ENCODE results near the gene KCNJ14.

KCNJ14 gene

DNA sequence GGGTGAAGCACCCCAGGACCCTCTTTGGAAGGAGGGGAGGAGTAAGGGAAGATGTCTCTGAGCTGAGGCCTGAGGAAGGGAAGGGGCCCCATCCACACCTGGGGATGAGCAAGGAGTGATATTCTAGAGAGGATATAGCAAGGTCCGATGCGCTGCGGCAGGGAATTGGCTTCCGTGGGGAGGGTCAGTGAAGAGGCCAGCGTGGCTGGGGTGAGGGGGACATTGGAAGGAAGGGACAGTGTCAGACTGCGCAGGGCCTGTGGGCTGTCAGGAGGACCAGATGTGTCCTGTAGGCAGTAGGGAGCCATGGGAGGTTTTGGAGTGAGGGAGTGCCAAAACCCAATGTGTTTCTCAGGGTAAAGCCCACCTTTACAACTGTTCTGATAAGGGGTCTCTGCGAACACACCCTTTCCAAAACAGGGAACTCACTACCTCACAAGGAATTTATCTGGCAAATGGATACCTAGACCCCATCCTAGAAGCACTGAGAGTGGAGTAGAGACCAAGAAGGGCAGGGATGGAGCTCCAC, 52.6 kb downstream of the KCNJ14 start:
- no peak for DNase-seq (ENCODE audit: low read depth in 3 of 3)

DNA sequence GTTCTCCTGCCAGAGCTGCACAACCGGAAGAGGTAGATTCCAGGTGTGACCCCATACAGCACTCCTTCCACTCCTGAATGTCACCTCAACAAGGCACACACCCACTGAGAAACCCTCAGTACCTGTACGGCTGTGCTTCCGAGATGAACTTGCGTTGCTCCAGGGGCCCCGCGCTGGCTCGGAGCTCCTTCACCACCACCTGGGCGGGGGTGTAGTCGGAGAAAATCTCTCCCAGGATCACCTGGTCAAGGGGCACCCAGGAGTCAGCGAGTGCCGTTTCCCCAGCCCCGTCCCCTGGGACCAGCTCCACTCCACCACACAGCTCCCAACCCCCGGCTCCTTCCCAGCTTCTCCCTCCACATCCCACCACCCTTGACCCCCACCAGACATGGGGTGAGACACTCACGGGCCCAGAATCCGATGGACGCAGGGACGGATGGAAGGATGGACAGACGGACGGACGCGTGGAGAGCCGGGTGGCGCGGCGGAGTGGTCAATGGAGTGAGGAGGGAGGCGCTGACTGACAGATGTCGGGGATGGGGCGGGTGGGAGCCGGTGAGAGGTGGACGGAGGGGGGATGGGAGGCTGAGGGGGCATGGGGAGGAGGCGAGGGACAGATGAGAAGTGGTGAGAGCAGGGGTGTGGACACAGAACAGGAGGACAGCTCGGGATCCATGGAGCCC, 53.5 kb downstream of the KCNJ14 start:
- DNase-seq (ENCODE audit: low read depth in 3 of 3) = no peak

DNA sequence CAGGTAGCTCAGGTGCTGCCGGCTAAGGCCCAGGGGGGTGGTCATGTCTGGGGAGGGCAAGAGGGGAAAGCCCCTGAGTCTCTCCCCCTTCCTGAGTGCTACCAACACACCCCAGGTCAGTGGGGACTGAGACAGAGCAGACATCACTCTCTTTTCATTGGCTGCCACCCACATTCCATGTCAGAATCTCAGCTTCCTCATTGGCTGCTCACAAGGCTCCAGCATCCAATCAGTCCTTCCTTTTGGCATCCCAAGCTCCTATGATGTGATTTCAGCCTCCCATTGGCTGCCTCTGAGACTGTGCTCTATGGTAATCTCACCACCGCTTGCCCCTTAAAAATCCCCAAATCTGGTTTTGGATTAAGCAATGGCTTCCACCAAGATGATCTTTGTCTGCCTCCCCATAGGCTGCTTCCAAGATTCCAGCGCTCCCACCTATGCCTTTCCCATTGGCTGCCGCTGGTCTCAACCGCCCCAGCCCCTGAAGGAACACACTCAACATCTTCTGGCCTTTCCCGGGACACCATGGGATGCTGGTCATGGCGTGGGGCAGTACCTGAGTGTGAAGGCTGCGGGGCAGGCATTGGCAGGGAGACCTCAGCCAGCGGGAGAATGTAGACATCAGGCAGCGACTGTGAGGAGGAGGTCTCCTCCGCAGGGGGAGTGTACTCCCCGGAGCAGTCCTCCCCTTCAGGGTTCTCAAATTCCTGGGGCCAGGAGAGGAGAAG, 54.3 kb downstream of the KCNJ14 start:
- DNase-seq (ENCODE audit: low read depth in 3 of 3) = no peak

DNA sequence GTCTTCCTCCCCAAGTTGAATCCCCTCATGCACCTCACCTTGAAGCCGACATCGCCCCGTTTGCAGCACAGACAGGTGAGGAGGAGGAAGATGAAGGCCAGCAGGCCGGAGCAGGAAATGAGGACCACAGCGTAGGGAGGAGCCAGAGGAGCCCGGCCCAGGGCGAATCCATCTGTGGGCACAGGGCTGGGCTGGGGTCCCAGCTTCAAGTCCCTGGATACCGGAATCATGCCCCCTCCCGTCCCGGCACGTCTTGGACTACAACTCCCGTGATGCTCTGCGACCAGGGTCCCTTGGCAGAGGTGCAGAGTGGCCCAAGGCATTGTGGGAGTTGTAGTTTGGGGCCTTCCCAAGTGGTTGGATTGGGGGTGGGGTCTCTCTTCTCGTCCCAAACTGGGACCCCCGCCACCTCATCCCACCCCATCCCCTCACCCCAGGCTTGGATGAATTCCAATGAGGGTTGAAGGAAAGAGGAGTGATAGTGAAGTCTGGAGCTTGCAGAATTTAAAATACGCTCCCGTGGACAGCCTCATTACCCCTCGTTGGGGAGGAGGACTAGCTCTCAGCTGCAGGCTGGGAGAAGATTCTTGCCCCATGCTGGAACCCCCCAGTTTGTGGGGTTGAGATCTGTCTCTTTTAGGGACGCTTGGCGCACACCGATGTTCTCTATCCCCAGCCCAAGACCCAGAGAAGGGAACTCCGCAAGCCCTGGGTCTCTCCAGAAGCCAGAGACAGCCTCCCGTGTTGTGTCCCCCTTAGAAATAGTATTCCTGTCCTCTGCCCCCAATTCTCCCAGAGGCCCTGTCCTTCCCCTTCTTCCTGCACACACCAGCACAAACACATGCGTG, 55.3 kb downstream of the KCNJ14 start:
- peak; percentile 57 to 65 (median 59) for DNase-seq (ENCODE audit: low read depth in 3 of 3)

DNA sequence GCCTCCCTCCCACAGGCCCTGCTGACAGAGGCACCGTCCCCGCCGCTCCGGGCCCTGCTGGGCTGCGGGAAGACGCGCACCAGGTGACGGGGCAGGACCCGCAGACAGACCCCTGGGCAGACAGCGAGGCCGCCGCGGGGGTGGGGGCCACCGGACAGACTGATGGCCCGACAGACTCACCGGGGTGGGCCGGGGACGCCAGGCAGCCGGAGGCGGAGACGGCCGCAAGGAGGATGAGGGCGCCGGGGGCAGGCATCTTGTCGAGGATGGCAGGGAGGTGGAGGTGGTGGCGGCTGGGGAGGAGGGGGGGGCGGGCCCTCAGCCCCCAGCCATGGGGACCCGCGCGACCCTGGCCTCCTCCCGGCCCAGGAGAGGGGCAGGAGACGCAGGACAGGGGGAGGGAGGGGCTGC, 56.0 kb downstream of the KCNJ14 start:
- DNase-seq (ENCODE audit: low read depth in 3 of 3) = no peak

DNA sequence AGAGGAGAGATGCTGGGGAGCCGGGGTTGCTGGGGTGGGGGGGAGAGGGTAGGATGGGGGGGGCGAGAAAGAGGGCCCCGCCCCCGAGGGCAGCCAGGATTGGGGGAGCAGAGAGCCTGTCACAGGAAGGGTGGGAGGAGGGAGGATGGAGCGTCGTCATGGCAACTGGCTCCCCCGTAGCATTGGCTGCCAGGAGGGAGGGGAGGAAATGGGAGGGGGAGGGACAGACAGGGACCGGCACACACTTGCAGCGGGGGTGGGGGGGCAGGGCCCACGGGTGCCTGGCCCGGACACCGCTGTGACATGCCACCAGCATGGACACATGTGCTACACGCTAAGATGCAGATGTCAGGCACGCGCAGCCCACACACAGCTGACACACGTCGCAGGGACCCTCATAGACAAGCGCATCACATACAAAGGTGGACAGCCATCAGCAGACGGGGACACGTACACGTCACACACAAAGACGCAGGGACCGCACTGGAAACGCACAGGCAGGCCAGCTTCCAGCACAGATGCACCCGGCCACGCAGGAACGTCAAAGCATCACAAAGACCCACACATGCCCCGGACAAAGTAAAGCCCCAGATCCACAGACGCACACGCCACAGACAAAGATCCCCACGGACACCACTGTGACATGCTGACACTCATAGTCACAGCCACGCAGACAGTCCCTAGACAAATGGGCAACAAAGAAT, 56.6 kb downstream of the KCNJ14 start, which contains the start of gene LMTK3:
LMTK3 (minus strand) TSS at position 36 of the 704 bp plus-strand sequence. CDS start 259 bp downstream, outside the sequence.
- DNase-seq (ENCODE audit: low read depth in 3 of 3) = peak in 2 of 3 experiments; percentile 61 to 70

DNA sequence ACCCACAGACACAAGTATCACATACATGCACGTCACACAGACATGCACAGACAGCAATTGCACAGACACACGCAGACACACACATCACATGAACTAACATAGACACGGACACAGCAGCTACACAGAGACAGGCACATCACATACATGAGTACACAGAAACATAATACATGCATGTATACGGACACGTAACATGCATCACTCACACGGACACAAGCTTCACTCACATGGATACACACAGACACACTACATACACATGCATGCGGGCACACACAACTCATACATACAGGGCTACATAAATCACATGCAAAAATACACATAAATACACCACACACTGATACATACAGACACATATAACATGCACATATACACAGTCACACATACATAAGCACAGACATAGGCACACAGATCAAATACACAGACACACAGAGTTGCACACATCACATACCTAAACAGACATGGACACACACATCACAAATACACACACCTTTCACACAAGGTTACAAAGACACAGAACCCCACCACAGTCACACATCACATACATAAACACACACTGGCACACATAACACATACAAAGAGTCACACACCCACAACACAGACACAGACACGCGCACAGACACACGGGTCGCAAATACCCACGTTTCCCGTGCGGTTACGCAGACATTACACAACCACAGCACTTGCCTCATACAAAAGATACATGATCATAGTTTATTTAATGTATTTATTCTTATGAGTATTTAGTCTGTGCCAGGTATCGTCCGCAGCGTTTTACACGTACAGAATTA, 57.3 kb downstream of the KCNJ14 start:
- no peak for DNase-seq (ENCODE audit: low read depth in 3 of 3)

DNA sequence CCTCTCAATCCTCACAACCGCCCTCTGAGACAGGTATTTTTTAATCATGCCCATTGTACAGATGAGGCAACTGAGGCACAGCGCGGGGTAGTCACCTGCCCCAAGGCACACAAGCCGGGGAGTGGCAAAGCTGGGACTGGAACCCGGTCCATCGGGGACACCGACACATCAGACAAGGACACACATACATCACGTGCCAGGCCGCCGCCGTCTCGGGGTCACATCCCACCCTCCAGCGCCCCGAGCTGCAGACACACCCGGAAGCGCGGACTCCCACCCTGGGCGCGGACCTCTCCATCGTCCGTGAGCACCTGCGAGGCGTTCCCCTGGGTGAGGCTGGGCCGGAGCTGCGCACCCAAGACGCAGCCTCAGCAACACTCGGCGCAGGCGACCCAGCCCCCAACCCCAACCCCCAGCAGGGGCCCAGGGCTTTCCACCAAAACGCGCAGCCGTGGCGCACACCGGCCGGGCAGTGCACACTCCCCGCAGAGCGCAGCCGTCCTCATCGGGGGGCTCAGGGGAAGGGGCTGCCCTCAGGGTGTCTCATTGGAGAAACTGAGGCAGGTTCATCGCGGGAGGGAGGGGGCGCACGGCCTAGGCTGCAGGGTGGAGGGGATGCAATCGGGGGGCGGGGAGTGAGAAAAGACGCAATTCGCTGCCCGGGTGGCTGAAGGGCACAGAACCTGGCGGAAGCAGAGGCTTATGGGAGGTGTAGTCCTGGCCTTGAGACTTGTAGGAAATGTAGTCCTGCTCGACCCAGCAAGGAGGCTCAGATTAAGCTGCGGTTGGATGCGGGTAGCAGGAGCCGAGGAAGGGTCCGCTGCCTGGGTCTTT, 58.1 kb downstream of the KCNJ14 start:
- DNase-seq (ENCODE audit: low read depth in 3 of 3) = peak in 2 of 3 experiments; percentile 50 to 53

DNA sequence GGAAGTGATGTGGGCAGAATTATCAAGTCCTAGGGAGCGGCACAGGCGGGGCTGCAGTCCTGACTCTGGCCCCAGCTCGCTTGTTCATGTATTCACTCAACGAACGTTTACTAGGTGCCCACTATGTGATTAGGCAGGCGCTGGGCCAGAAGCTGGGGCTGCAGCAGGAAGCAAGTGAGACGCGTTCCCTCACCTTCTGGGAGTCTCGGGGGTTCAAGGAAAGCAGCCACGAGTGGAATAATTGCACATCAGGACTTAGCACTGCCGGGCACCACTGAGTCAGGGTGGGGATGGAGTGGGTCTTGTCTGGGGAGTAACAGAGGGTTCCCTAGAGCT, 58.7 kb downstream of the KCNJ14 start:
- no peak for DNase-seq (ENCODE audit: low read depth in 3 of 3)

DNA sequence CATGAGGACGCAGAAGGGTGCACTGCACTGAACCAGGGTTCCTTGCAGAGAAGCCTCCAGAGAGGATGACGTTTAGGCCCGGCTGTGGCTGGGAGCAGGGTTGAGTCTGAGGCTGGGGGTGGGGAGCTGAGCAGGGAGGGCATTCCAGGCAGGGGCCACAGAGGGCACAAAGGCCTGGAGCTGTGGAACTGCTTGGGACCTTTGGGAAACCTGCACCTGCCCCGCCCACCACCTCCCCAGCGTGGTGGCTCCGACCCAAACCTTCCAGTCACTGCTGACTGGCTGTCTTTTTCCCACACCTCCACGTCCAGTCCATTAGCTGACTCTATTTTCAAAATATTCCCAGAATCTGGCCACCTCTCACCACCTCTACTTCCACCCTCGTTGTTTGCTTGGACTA, 61.2 kb downstream of the KCNJ14 start:
- DNase-seq (ENCODE audit: low read depth in 3 of 3) = no peak
